Uterine smooth muscle cell (primary cell): ENCODE results near the gene DES. TPM values are rescaled to one million over a fixed set of nuclear protein-coding genes. Genes with fewer than 3 reads are reported as not detected.

Source experiments
- total RNA-seq: library from RNA; depleted of rRNA; stranded (reverse); fragments of >200 nt; gene quantifications from 2 replicates; pipeline ENCODE4 v1.2.3, GENCODE V29; 2014

Gene DES
- total RNA-seq = 284 and 858 TPM in 2 replicates

GRCh38 chr2:219418155-219419011 lies at the start of gene DES:
Gene DES, plus strand, starts transcription at chr2:219418377. Its CDS starts 86 bp downstream, at chr2:219418463.

GRCh38 chr2:219387306-219388120 lies 30.7 kb upstream of the DES start, which contains the start of gene DNPEP:
Gene DNPEP, minus strand, starts transcription at chr2:219387912. Its CDS starts 118 bp downstream, at chr2:219387794.

GRCh38 chr2:219434718-219435525 lies 16.7 kb downstream of the DES start, which contains the start of gene SPEG:
Gene SPEG, plus strand, starts transcription at chr2:219434843. Its CDS starts 135 bp downstream, at chr2:219434978.

Other genes starting within 250 kb of the DES start
- gene SLC23A3, start 248.3 kb upstream of the DES start, total RNA-seq = 1.00 and 2.5 TPM in 2 replicates
- 26.9 and 31.2 TPM in 2 replicates for gene CNPPD1, start 241.5 kb upstream of the DES start, total RNA-seq
- 75.1 and 77.5 TPM in 2 replicates for gene RETREG2, start 240.1 kb upstream of the DES start, total RNA-seq
- gene ZFAND2B, start 211.6 kb upstream of the DES start, total RNA-seq = 25.5 and 30.0 TPM in 2 replicates
- 28.1 and 38.4 TPM in 2 replicates for gene ABCB6, start 199.4 kb upstream of the DES start, total RNA-seq
- gene ATG9A, start 188.7 kb upstream of the DES start, total RNA-seq = 27.0 and 40.4 TPM in 2 replicates
- 23.4 and 27.0 TPM in 2 replicates for gene ANKZF1, start 188.6 kb upstream of the DES start, total RNA-seq
- 17.5 and 19.1 TPM in 2 replicates for gene GLB1L, start 172.9 kb upstream of the DES start, total RNA-seq
- 42.4 and 48.9 TPM in 2 replicates for gene STK16, start 172.9 kb upstream of the DES start, total RNA-seq
- 0.11 TPM in 1 of 2 replicates, not detected in the other for gene TUBA4B, start 165.1 kb upstream of the DES start, total RNA-seq
- gene TUBA4A, start 164.5 kb upstream of the DES start, total RNA-seq = 6.9 and 11.5 TPM in 2 replicates
- gene DNAJB2, start 139.0 kb upstream of the DES start, total RNA-seq = 47.1 and 51.1 TPM in 2 replicates
- 9.0 and 58.1 TPM in 2 replicates for gene PTPRN, start 109.0 kb upstream of the DES start, total RNA-seq
- gene RESP18, start 85.6 kb upstream of the DES start, total RNA-seq = not detected in 2 replicates
- 80.4 and 85.0 TPM in 2 replicates for gene DNPEP, start 30.5 kb upstream of the DES start, total RNA-seq
- gene SPEG, start 16.5 kb downstream of the DES start, total RNA-seq = 38.8 and 60.6 TPM in 2 replicates
- gene GMPPA, start 80.5 kb downstream of the DES start, total RNA-seq = 67.4 and 70.6 TPM in 2 replicates
- gene ASIC4, start 96.1 kb downstream of the DES start, total RNA-seq = 0.25 and 0.55 TPM in 2 replicates
- 187 and 327 TPM in 2 replicates for gene CHPF, start 125.4 kb downstream of the DES start, total RNA-seq
- gene TMEM198, start 125.7 kb downstream of the DES start, total RNA-seq = 0.77 and 1.9 TPM in 2 replicates
- gene OBSL1, start 153.2 kb downstream of the DES start, total RNA-seq = 47.6 and 70.9 TPM in 2 replicates
- gene INHA, start 153.9 kb downstream of the DES start, total RNA-seq = 0.11 and 0.50 TPM in 2 replicates
- 17.9 and 18.6 TPM in 2 replicates for gene STK11IP, start 179.5 kb downstream of the DES start, total RNA-seq
- 4.3 and 9.5 TPM in 2 replicates for gene SLC4A3, start 209.3 kb downstream of the DES start, total RNA-seq